Skeletal muscle satellite cell (primary cell): ENCODE results near the gene MDM1.

Experiments
- H3K27me3 ChIP-seq: 2 replicates; pipeline ENCODE4 v1.7.0; 2013; ENCODE audit warnings: low read length; ENCODE audit not compliant: control insufficient read depth, insufficient read depth
- H3K36me3 ChIP-seq: 2 replicates; pipeline ENCODE4 v1.7.0; 2013; ENCODE audit warnings: mild to moderate bottlenecking, control low read depth, low read length; ENCODE audit not compliant: insufficient read depth
- H3K4me1 ChIP-seq: 2 replicates; pipeline ENCODE4 v1.7.0; 2013; ENCODE audit warnings: low read length; ENCODE audit not compliant: control insufficient read depth, insufficient read depth
- H3K4me2 ChIP-seq: 2 replicates; pipeline ENCODE4 v1.7.0; 2013; ENCODE audit warnings: mild to moderate bottlenecking, low read length
- H3K4me3 ChIP-seq: 2 replicates; pipeline ENCODE4 v1.7.0; 2013; ENCODE audit warnings: low read length
- H3K9ac ChIP-seq: 2 replicates; pipeline ENCODE4 v1.7.0; 2013; ENCODE audit warnings: mild to moderate bottlenecking, low read depth, low read length, moderate library complexity
- H3K9me3 ChIP-seq: replicated peaks from 2 replicates; pipeline ENCODE4 v1.7.0; 2013; ENCODE audit warnings: mild to moderate bottlenecking, control low read depth, low read length

MDM1 gene

GRCh38 chr12:68368327-68368726 lies 36.2 kb upstream of the MDM1 start:
- Histone ChIP-seq H3K4me1 (peaks cover 14% of the 10 kb centered on the region), H3K4me2 (no peak overlapping the region), H3K27me3 (no peaks in the 10 kb centered on the region), H3K9ac (no peak overlapping the region), H3K9me3 (no peaks in the 10 kb centered on the region), H3K36me3 (no peaks in the 10 kb centered on the region), H3K4me3 (no peak overlapping the region)

GRCh38 chr12:68367903-68368302 lies 35.7 kb upstream of the MDM1 start:
- no peaks in the 10 kb centered on the region for H3K27me3 ChIP-seq
- H3K9me3 ChIP-seq: no peaks in the 10 kb centered on the region
- H3K9ac ChIP-seq: no peak overlapping the region
- H3K36me3 ChIP-seq: no peaks in the 10 kb centered on the region
- H3K4me2 ChIP-seq: no peak overlapping the region
- no peak overlapping the region for H3K4me3 ChIP-seq
- H3K4me1 ChIP-seq: peaks cover 14% of the 10 kb centered on the region

DNA sequence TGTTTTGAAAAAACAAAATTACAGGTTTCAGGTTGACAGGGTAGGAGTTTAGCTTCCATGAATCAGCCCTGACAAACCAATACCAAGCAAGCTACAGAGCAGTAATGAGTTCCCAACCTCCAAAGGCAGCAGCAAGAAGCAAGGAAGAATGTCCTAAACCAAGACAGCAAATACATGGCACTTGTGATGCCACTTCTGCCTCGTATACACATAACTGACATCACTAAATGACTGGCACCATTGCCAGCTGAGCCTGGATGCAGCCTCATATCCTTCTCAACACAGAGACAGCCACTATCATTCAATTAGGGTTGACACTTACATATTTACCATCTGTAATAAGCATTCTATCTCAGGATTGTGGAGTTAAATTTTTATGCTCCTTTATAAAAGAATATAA lies 35.0 kb upstream of the MDM1 start:
- Histone ChIP-seq H3K4me1 (peaks cover 14% of the 10 kb centered on the region), H3K27me3 (no peaks in the 10 kb centered on the region), H3K9ac (no peak overlapping the region), H3K4me2 (no peak overlapping the region), H3K9me3 (no peaks in the 10 kb centered on the region), H3K36me3 (no peaks in the 10 kb centered on the region), H3K4me3 (no peak overlapping the region)

GRCh38 chr12:68364893-68365725 lies 32.9 kb upstream of the MDM1 start:
- peak overlapping the region; percentile 71 for H3K9ac ChIP-seq
- H3K4me3 ChIP-seq: peak overlapping the region; percentile 65
- H3K4me2 ChIP-seq: peak overlapping the region; percentile 83
- H3K9me3 ChIP-seq: no peaks in the 10 kb centered on the region
- H3K36me3 ChIP-seq: no peaks in the 10 kb centered on the region
- peaks cover 14% of the 10 kb centered on the region for H3K4me1 ChIP-seq
- H3K27me3 ChIP-seq: no peaks in the 10 kb centered on the region

- Histone ChIP-seq H3K4me2 (peak overlapping the region; percentile 83), H3K4me1 (peaks cover 14% of the 10 kb centered on the region), H3K4me3 (no peak overlapping the region), H3K9ac (peak overlapping the region; percentile 71), H3K9me3 (no peaks in the 10 kb centered on the region), H3K27me3 (no peaks in the 10 kb centered on the region), H3K36me3 (no peaks in the 10 kb centered on the region)
Measured at GRCh38 chr12:68364328-68364727, 32.2 kb upstream of the MDM1 start.

DNA sequence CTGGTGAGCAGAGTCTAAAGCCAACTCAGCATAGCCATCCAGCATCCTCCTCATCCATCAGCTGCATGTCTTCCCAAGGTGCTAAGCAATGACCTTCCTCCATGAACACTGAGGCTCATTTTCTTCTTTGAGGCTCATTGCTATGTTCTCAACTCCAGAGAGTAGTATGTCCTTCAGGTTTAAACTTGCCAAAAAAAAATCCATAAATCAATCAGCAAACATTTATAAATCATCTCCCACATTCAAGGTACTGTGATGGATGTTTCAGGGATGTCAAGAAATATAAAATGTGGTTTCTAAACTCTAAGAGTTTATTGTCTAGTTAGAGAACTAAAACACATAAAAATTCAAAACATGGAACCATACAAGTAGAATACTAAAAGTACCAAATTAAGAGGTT lies 29.8 kb upstream of the MDM1 start:
- H3K4me1 ChIP-seq: peaks cover 14% of the 10 kb centered on the region

GRCh38 chr12:68359674-68360073 lies 27.5 kb upstream of the MDM1 start:
- Histone ChIP-seq H3K9ac (no peak overlapping the region), H3K36me3 (no peaks in the 10 kb centered on the region), H3K9me3 (no peaks in the 10 kb centered on the region), H3K4me3 (no peak overlapping the region), H3K27me3 (no peaks in the 10 kb centered on the region), H3K4me1 (peaks cover 6% of the 10 kb centered on the region), H3K4me2 (no peak overlapping the region)

More for the DNA sequence above, 29.8 kb upstream of the MDM1 start:
- Histone ChIP-seq H3K4me2 (no peak overlapping the region), H3K9me3 (no peaks in the 10 kb centered on the region), H3K27me3 (no peaks in the 10 kb centered on the region), H3K4me3 (no peak overlapping the region), H3K9ac (no peak overlapping the region), H3K36me3 (no peaks in the 10 kb centered on the region)

- H3K4me2 ChIP-seq: no peak overlapping the region
- H3K27me3 ChIP-seq: no peaks in the 10 kb centered on the region
- H3K9me3 ChIP-seq: no peaks in the 10 kb centered on the region
- H3K4me3 ChIP-seq: no peak overlapping the region
- H3K9ac ChIP-seq: no peak overlapping the region
- peaks cover 1% of the 10 kb centered on the region for H3K4me1 ChIP-seq
- no peaks in the 10 kb centered on the region for H3K36me3 ChIP-seq
Measured at GRCh38 chr12:68358532-68359485, 26.6 kb upstream of the MDM1 start.

DNA sequence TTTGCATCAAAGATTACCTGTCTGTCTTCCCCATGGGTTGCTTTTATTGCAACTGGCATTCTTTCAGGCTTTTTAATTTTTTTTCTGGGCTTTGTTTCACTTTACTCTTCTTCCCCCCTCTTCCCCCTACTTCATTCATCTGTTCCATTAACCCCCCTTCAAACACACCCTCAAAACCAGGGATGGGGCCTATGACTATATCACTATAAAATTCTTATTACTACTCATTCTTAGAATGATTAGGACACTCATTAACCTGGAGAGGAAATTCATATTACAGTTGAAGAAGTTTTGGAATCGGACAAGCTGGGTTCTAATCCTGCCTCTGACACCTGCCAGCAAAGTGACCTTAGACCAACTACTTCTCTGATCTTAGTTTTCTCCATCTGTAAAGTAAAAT lies 24.8 kb upstream of the MDM1 start:
- H3K9ac ChIP-seq: no peak overlapping the region
- H3K27me3 ChIP-seq: no peaks in the 10 kb centered on the region
- no peak overlapping the region for H3K4me2 ChIP-seq
- no peaks in the 10 kb centered on the region for H3K9me3 ChIP-seq
- H3K36me3 ChIP-seq: no peaks in the 10 kb centered on the region
- no peaks in the 10 kb centered on the region for H3K4me1 ChIP-seq
- H3K4me3 ChIP-seq: no peak overlapping the region

GRCh38 chr12:68356060-68356695 lies 24.0 kb upstream of the MDM1 start:
- no peaks in the 10 kb centered on the region for H3K36me3 ChIP-seq
- H3K27me3 ChIP-seq: no peaks in the 10 kb centered on the region
- H3K9ac ChIP-seq: no peak overlapping the region
- no peaks in the 10 kb centered on the region for H3K4me1 ChIP-seq
- no peaks in the 10 kb centered on the region for H3K9me3 ChIP-seq
- H3K4me3 ChIP-seq: no peak overlapping the region
- no peak overlapping the region for H3K4me2 ChIP-seq

- Histone ChIP-seq H3K27me3 (no peaks in the 10 kb centered on the region), H3K9me3 (no peaks in the 10 kb centered on the region), H3K36me3 (no peaks in the 10 kb centered on the region), H3K9ac (no peak overlapping the region), H3K4me2 (no peak overlapping the region), H3K4me3 (no peak overlapping the region), H3K4me1 (peaks cover 10% of the 10 kb centered on the region)
Measured at GRCh38 chr12:68354977-68355541, 22.9 kb upstream of the MDM1 start.
